IPS-20b (cell line): ENCODE results near the gene THOC7.

ENCODE experiments used
- H3K27ac ChIP-seq: one replicate; pipeline ENCODE4 v1.5.1; 2013; ENCODE audit warnings: low read length
- H3K27me3 ChIP-seq: 2 replicates; pipeline ENCODE4 v1.6.1; 2013; ENCODE audit warnings: mild to moderate bottlenecking, low read length, inconsistent platforms; ENCODE audit not compliant: insufficient read depth
- H3K36me3 ChIP-seq: 2 replicates; pipeline ENCODE4 v1.6.1; 2013; ENCODE audit warnings: low read depth, mild to moderate bottlenecking, inconsistent platforms, low read length, moderate library complexity; ENCODE audit not compliant: insufficient read depth
- H3K4me1 ChIP-seq: 2 replicates; pipeline ENCODE4 v1.6.1; 2013; ENCODE audit warnings: mild to moderate bottlenecking, control low read depth, inconsistent platforms, low read length, moderate library complexity; ENCODE audit not compliant: insufficient read depth
- H3K4me3 ChIP-seq: 2 replicates; pipeline ENCODE4 v1.5.1; 2013; ENCODE audit warnings: mild to moderate bottlenecking, low read length, inconsistent platforms
- H3K9ac ChIP-seq: 2 replicates; pipeline ENCODE4 v1.6.1; 2013; ENCODE audit warnings: low read depth, mild to moderate bottlenecking, inconsistent platforms, low read length, moderate library complexity
- H3K9me3 ChIP-seq: 2 replicates; pipeline ENCODE4 v1.6.1; 2013; ENCODE audit warnings: mild to moderate bottlenecking, low read depth, low read length, inconsistent platforms; ENCODE audit not compliant: insufficient read depth

The THOC7 gene

DNA sequence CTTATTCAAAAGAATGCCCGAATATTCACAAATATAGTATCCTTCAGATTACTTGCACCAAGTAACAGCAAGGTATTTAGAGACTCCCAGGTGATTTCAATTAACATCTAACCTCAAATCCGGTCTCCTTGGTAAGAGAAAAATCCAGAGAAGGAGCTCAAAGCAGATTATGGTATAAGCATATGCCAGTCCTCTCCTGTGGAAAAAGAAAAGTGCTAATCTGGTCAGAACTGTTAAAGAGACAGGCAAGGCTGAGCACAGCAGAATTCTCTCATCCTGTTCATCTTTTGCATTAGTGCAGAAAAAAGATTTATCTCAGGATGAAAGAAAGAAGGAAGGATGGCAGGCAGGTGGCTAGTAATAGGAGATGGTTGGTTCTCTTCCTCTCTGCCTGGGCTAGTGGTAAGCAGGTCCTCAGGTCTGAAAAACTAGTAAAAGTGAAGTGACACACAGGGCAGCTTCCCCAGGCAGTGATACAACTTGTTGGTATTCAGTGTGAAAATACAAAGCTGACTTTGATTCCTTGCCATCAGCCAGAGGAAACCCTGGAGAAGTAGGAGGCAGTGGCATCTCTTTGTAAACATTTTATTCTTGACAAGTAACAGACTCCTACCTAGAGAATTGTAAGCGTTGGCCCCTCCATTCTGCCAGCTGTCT lies 14.3 kb upstream of the THOC7 start:
- H3K9me3 ChIP-seq: no peaks in the 10 kb centered on the region
- no peak overlapping the region for H3K9ac ChIP-seq
- no peaks in the 10 kb centered on the region for H3K36me3 ChIP-seq
- peaks cover 16% of the 10 kb centered on the region for H3K4me1 ChIP-seq
- no peaks in the 10 kb centered on the region for H3K27me3 ChIP-seq
- no peak overlapping the region for H3K4me3 ChIP-seq
- H3K27ac ChIP-seq: no peak overlapping the region

DNA sequence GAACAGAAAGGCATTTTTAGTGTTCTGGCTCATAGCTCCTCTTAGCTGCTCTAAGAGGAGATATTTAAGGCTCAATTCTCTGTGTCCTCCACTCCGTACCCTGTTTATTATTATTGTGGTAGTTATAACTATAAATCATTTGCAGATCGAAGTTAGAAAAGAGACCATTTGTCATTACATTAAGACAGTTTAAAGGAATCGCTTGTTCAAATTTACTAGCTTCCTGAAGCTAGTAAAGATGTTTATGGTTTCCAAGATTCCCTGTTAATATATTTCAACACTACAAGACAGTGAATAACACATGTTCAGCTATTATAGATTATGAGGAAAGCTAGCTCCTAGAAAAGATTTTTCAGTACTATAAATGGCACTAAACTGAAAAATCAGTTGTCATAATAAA lies 12.7 kb upstream of the THOC7 start:
- Histone ChIP-seq H3K36me3 (no peaks in the 10 kb centered on the region), H3K27ac (no peak overlapping the region), H3K27me3 (no peaks in the 10 kb centered on the region), H3K4me3 (no peak overlapping the region), H3K9ac (no peak overlapping the region), H3K4me1 (peaks cover 19% of the 10 kb centered on the region), H3K9me3 (no peaks in the 10 kb centered on the region)

DNA sequence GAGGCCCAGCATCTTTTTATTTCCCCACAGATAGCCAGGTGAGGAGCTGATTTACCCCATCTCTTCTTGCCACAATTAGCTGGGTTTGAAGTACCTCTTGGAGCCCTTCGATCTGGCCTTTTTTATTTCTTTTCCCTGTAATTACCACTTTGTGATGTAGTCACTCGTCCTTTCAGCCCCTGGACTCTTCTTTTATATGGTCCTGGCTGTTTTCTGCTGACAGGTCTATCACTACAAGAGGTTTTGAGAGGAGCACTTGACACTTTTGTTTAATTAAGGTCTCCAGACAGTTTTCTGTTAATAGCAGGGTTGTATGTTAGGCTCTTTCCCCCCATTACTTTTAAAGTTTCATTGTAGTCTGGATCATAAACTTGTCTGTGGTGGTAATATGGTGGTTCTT lies 11.9 kb upstream of the THOC7 start:
- Histone ChIP-seq H3K27ac (no peak overlapping the region), H3K9me3 (no peaks in the 10 kb centered on the region), H3K9ac (no peak overlapping the region), H3K4me1 (peaks cover 19% of the 10 kb centered on the region), H3K4me3 (no peak overlapping the region), H3K27me3 (no peaks in the 10 kb centered on the region), H3K36me3 (no peaks in the 10 kb centered on the region)

DNA sequence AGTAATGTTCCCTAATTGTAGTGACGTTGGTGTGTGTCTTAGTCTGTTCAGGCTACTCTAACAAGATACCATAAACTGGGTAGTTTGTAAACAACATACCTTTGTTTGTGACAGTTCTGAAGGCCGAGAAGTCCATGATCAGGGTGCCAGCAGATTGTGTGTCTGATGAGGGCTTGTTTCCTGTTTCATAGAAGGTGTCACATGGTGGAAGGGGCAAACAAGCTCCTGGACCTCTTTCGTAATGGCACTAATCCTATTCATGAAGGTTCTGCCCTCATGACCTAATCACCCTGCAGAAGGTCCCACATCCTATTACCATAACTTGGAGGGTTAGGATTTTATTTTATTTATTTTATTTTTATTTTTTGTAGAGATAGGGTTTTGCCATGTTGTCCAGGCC lies 11.2 kb upstream of the THOC7 start:
- no peak overlapping the region for H3K27ac ChIP-seq
- no peaks in the 10 kb centered on the region for H3K27me3 ChIP-seq
- no peaks in the 10 kb centered on the region for H3K9me3 ChIP-seq

DNA sequence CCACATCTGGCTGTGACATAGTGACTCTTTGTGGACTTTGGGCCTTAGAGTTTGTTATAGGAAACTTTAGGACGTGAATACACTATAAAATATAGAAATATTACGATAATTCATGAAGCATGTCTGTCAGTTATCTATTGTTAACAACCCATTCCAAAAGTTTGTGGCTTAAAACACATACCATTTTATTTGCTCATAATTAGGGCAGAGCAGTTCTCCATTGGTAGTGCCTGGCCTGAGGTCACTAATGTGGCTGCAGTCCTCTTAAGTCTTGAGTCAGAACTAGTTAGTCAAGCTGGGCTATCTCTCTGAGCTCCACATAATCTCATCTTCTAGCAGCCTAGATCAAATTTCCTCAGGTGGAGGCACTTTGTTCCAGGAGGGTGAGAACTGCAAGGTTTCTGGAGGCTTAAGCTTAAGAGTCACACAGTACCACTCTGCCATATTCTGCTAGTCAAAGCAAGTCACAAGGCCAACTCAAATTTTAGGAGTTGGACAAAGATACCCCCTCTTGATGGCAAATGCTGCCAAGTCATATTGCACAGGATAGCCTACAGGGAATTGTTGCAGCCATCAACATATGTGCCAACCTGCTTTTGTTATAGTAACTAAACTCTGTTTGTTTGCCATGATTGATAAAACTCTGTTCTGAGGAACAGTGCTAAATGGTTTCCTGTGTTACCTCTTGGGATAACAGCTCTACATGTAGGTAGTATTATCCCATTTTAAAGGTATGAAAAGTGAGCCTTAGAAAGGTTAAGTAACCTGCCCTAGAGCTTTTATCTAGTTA lies 8.7 kb upstream of the THOC7 start:
- Histone ChIP-seq H3K27ac (no peak overlapping the region), H3K4me3 (no peak overlapping the region)

More for the DNA sequence above, 11.2 kb upstream of the THOC7 start:
- H3K9ac ChIP-seq: no peak overlapping the region
- H3K36me3 ChIP-seq: no peaks in the 10 kb centered on the region
- peaks cover 19% of the 10 kb centered on the region for H3K4me1 ChIP-seq
- no peak overlapping the region for H3K4me3 ChIP-seq

DNA sequence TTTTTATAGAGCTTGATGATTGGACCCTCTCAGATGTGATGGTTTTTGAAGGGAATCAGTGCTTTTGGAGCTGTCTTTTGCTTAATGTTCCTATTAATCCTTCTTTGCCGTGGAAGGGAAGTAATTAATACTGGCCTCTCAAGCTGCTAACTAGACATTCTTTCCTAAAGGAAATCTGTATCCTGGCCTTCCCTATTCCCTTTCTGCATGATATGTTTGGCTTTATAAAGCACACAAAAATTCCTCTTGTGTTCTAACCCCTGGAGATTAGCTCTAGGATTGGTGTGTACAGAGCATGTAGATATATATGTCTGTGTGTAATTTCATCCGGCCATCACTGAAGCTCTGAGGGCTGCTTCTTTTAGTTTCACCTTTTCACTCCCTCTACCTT lies 7.0 kb upstream of the THOC7 start:
- Histone ChIP-seq H3K27me3 (no peaks in the 10 kb centered on the region), H3K27ac (no peak overlapping the region), H3K36me3 (no peaks in the 10 kb centered on the region; the same call in 1 of the 2 replicates), H3K9ac (no peak overlapping the region), H3K4me1 (0 out of 2 replicates have a peak, but pooled peaks cover 3% of the 10 kb centered on the region), H3K9me3 (no peaks in the 10 kb centered on the region), H3K4me3 (no peak overlapping the region)

More for the DNA sequence above, 8.7 kb upstream of the THOC7 start:
- H3K27me3 ChIP-seq: no peaks in the 10 kb centered on the region
- H3K36me3 ChIP-seq: no peaks in the 10 kb centered on the region; the same call in 1 of the 2 replicates
- no peak overlapping the region for H3K9ac ChIP-seq
- no peaks in the 10 kb centered on the region for H3K9me3 ChIP-seq
- peaks cover 4% of the 10 kb centered on the region; the same call in 1 of the 2 replicates for H3K4me1 ChIP-seq

DNA sequence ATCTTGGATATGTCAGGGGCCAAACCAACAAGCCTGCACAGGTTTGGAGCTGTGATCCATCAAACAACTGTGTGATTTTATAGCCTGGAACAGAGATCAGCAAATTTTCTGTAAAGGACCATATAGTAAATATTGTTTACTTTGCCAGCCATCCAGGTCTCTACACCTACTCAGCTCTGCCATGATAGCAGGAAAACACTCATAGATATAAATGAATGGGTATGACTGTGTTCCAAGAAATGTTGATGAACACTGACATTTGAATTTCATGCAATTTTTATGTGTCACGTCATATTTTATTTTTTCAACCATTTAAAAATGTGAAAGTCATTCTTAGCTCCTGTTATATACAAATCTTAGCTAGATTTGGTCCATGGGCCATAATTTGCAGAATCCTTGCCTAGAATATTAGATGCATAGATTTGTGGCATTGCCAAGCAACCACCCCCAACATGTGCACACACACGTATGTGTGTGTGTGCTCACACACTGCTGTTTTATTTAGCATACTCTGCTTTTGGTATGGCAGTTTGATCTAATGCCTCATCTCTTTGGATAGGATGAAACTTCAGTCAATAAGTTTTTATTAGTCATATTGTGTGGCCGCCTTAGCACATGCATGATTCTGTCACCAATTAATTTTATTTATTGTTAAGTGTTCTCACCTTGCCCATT lies 6.5 kb upstream of the THOC7 start:
- no peaks in the 10 kb centered on the region for H3K9me3 ChIP-seq
- H3K36me3 ChIP-seq: no peaks in the 10 kb centered on the region; the same call in 1 of the 2 replicates
- H3K4me1 ChIP-seq: 0 out of 2 replicates have a peak, but pooled peaks cover 3% of the 10 kb centered on the region
- H3K9ac ChIP-seq: no peak overlapping the region
- H3K4me3 ChIP-seq: no peak overlapping the region
- H3K27ac ChIP-seq: no peak overlapping the region
- peaks cover 2% of the 10 kb centered on the region; the same call in 1 of the 2 replicates for H3K27me3 ChIP-seq

DNA sequence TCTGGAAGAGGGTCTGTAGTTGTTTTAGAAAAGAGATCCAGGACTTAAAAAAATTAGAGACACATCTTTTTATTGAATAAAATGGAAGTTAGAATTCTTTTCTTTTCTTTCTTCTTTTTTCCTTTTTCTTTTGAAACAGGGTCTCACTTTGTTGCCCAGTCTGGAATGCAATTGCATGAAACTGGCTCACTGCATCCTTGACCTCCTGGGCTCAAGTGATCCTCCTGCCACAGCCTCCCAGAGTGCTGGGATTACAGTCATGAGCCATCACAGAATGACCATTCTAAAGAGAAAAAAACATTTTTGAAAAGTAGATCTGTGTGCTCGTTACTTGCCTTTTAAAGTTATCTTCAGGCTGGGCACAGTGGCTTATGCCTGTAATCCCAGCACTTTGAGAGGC lies 3.6 kb upstream of the THOC7 start:
- Histone ChIP-seq H3K27me3 (peaks cover 8% of the 10 kb centered on the region; the same call in 1 of the 2 replicates), H3K4me1 (peaks cover 11% of the 10 kb centered on the region), H3K27ac (no peak overlapping the region), H3K9ac (no peak overlapping the region), H3K9me3 (no peaks in the 10 kb centered on the region), H3K36me3 (no peaks in the 10 kb centered on the region; the same call in 1 of the 2 replicates), H3K4me3 (no peak overlapping the region)

DNA sequence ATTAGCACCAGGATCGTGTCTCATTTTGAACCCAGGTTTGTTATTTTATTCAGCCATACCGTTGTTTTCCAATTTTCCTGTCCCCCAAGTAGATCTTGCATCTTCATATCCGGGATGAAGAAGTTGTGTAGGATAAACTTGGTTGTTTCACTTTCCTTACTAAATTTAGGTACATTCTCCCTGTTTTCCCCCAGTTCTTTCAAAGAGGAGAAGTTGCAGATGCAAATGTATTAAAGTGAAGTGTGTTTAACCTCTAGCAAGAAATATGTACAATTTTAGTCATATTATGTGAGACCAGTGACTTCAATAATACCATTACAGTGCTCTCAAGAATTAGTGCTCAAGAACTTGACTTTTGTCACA lies 1.3 kb upstream of the THOC7 start:
- peak overlapping the region; percentile 85; the same call in 1 of the 2 replicates for H3K9ac ChIP-seq
- H3K27ac ChIP-seq: no peak overlapping the region
- H3K27me3 ChIP-seq: peaks cover 8% of the 10 kb centered on the region; the same call in 1 of the 2 replicates
- H3K9me3 ChIP-seq: no peaks in the 10 kb centered on the region
- H3K36me3 ChIP-seq: no peaks in the 10 kb centered on the region; the same call in 1 of the 2 replicates
- peaks cover 21% of the 10 kb centered on the region for H3K4me1 ChIP-seq
- H3K4me3 ChIP-seq: peak overlapping the region; percentile 94

DNA sequence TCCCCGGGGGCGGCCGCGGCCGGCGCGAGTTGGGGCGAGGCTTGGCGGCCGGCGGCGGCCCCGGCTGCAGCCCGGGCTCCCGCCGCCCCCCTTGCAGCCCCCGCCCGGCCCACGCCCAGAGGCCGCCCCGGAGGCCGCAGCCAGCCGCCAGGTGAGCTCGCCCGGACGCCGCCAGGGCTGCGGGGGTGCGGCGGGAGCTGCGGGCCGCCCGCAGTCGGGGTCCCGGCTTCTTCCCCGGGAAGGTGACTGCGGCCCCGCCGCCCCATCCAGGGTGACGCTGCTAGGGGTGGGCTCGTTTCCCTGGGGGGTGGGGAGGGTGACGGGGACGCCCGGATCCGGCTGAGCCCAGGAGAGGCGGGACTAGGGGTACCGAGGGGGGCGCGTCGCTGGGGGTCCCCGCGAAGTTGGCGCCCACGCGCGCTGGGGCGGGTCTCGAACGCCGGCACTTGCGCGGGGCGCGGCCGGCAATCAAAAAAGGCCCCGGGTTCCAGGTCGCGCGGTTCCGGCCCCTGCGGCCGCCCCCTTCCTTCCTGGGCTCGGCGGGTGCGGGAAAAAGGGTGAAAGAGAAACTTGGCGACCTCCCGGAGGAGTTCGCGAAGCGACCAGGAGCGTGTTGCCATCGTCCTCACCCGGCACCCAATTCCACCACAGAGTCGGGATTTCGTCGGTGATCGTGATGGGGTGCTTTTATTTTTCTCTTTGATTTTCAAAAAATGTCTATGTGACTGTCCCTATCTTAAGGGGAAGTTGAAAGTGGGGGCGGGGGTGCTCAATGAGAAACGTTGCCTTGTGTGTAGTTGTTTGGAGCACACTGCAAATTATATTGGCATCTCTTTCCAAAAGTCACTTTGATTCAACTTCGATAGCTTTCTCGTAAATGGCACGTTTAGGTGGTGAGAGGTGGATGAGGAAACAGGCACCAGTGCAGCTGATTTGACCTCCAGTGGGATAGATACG lies 681 bp upstream of the THOC7 start:
- peak overlapping the region; percentile 94 for H3K4me3 ChIP-seq
- H3K27me3 ChIP-seq: peaks cover 8% of the 10 kb centered on the region; the same call in 1 of the 2 replicates
- peak overlapping the region; percentile 85; the same call in 1 of the 2 replicates for H3K9ac ChIP-seq
- H3K36me3 ChIP-seq: no peaks in the 10 kb centered on the region; the same call in 1 of the 2 replicates
- no peaks in the 10 kb centered on the region for H3K9me3 ChIP-seq
- H3K27ac ChIP-seq: no peak overlapping the region
- H3K4me1 ChIP-seq: peaks cover 26% of the 10 kb centered on the region

DNA sequence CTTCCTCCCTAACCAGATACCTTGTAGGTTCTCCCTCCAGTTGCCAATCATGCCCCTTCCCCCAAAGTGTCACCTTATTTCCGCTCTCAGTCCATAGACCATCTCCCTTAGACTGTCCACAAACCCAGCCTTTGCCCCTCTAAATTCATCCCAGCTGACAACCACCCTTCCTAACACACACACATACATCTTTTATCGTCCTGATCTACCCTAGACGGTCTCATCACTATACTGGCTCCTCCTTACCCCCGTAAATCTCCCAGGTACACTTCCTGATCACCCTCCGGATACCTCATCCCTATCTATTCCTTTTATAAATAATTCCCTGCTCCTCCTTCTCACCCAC lies 828 bp downstream of the THOC7 start:
- Histone ChIP-seq H3K9me3 (no peaks in the 10 kb centered on the region), H3K36me3 (no peaks in the 10 kb centered on the region; the same call in 1 of the 2 replicates), H3K27ac (peak overlapping the region; percentile 87), H3K27me3 (peaks cover 8% of the 10 kb centered on the region; the same call in 1 of the 2 replicates), H3K9ac (peak overlapping the region; percentile 93), H3K4me3 (peak overlapping the region; percentile 95), H3K4me1 (peaks cover 38% of the 10 kb centered on the region)
